ENCODE measurements around the gene GNAQ.

GNAQ gene

GRCh38 chr9:77807846-77808750, 223.5 kb downstream of the GNAQ start:
- DNase-seq, result no peak

GRCh38 chr9:77807281-77807683, 224.3 kb downstream of the GNAQ start:
- DNase-seq, result peak; percentile 95

GRCh38 chr9:77806741-77807140, 224.9 kb downstream of the GNAQ start:
- DNase-seq, result peak; percentile 26

GRCh38 chr9:77805810-77806209, 225.8 kb downstream of the GNAQ start:
- DNase-seq, result no peak

GRCh38 chr9:77803423-77803822, 228.2 kb downstream of the GNAQ start:
- DNase-seq, result no peak

- no peak for DNase-seq
Observed at GRCh38 chr9:77802515-77803293, 228.9 kb downstream of the GNAQ start.

GRCh38 chr9:77802064-77802463, 229.5 kb downstream of the GNAQ start:
- DNase-seq, result no peak

- DNase-seq, result no peak
Observed at GRCh38 chr9:77800924-77801551, 230.6 kb downstream of the GNAQ start.

GRCh38 chr9:77798140-77798539, 233.5 kb downstream of the GNAQ start:
- no peak for DNase-seq

GRCh38 chr9:77794985-77795384, 236.6 kb downstream of the GNAQ start:
- no peak for DNase-seq

- peak; percentile 23 for DNase-seq
Observed at GRCh38 chr9:77793849-77794248, 237.8 kb downstream of the GNAQ start.

GRCh38 chr9:77789891-77790290, 241.7 kb downstream of the GNAQ start:
- no peak for DNase-seq

- no peak for DNase-seq
Observed at GRCh38 chr9:77785341-77785740, 246.3 kb downstream of the GNAQ start.

- no peak for DNase-seq
Observed at GRCh38 chr9:77783518-77783917, 248.1 kb downstream of the GNAQ start.

- no peak for DNase-seq
Observed at GRCh38 chr9:77779010-77779409, 252.6 kb downstream of the GNAQ start.

GRCh38 chr9:77773381-77773780, 258.2 kb downstream of the GNAQ start:
- no peak for DNase-seq

GRCh38 chr9:77772646-77773045, 259.0 kb downstream of the GNAQ start:
- no peak for DNase-seq

- no peak for DNase-seq
Observed at GRCh38 chr9:77771171-77771570, 260.4 kb downstream of the GNAQ start.

- no peak for DNase-seq
Observed at GRCh38 chr9:77770340-77770739, 261.3 kb downstream of the GNAQ start.

GRCh38 chr9:77769246-77769645, 262.4 kb downstream of the GNAQ start:
- DNase-seq, result no peak

- no peak for DNase-seq
Observed at GRCh38 chr9:77766587-77766986, 265.0 kb downstream of the GNAQ start.

- DNase-seq, result no peak
Observed at GRCh38 chr9:77765781-77766259, 265.8 kb downstream of the GNAQ start.
